Stimulated activated CD4-positive, alpha-beta T cell treated with anti-CD3 and anti-CD28 coated beads, Interleukin-4, amount 100 ng/mL, for 1 hour (primary cell): ENCODE results near the gene RAB25.
A peak's percentile ranks its signal among the peaks of the same experiment; 100 is the strongest.
"Not testable (repeated sequence)": the region's sequence is repeated elsewhere in the genome, so short reads cannot be mapped to it uniquely, and the experiment has no call there.

Experiments used
- DNase-seq: peaks from one replicate; pipeline ENCODE4 v3.0.0-alpha.2; 2020

Gene RAB25

GRCh38 chr1:156060937-156061636 is at the start of gene RAB25:
RAB25 (plus strand) TSS chr1:156061160; CDS start chr1:156061401, 241 bp downstream.
- DNase-seq = no peak

GRCh38 chr1:156012051-156012817 is 48.7 kb upstream of the RAB25 start:
- no peak for DNase-seq

- DNase-seq = no peak
These were observed 46.1 kb upstream of the RAB25 start for GRCh38 chr1:156014829-156015228.

- no peak for DNase-seq
These were observed 41.0 kb upstream of the RAB25 start for GRCh38 chr1:156019946-156020292.

- peak; percentile 74 for DNase-seq
These were observed 40.5 kb upstream of the RAB25 start, which contains the start of gene SSR2 for GRCh38 chr1:156020293-156021092. SSR2 (minus strand) TSS chr1:156020951; CDS start chr1:156020167, 784 bp downstream.

- no peak for DNase-seq
These were observed 39.9 kb upstream of the RAB25 start for GRCh38 chr1:156021093-156021428.

- DNase-seq = no peak
These were observed 39.0 kb upstream of the RAB25 start for GRCh38 chr1:156021954-156022353.

- no peak for DNase-seq
These were observed 36.2 kb upstream of the RAB25 start for GRCh38 chr1:156024801-156025200.

GRCh38 chr1:156025876-156026275 is 35.1 kb upstream of the RAB25 start:
- peak; percentile 15 for DNase-seq

GRCh38 chr1:156026588-156026987 is 34.4 kb upstream of the RAB25 start:
- DNase-seq = no peak

GRCh38 chr1:156033011-156033410 is 27.9 kb upstream of the RAB25 start:
- no peak for DNase-seq

GRCh38 chr1:156034991-156035390 is 26.0 kb upstream of the RAB25 start:
- DNase-seq = not testable (repeated sequence)

GRCh38 chr1:156042828-156043227 is 18.1 kb upstream of the RAB25 start:
- no peak for DNase-seq

GRCh38 chr1:156045076-156045475 is 15.9 kb upstream of the RAB25 start:
- no peak for DNase-seq

- no peak for DNase-seq
These were observed 12.2 kb upstream of the RAB25 start for GRCh38 chr1:156048663-156049258.

- DNase-seq = no peak
These were observed 10.6 kb upstream of the RAB25 start for GRCh38 chr1:156050376-156050775.

- DNase-seq = no peak
These were observed 9.8 kb upstream of the RAB25 start for GRCh38 chr1:156051011-156051725.

- peak; percentile 74 for DNase-seq
These were observed 7.8 kb upstream of the RAB25 start for GRCh38 chr1:156052862-156053767.

GRCh38 chr1:156053768-156054499 is 7.0 kb upstream of the RAB25 start, which contains the start of gene UBQLN4:
UBQLN4 (minus strand) TSS chr1:156053798; CDS start chr1:156053701, 97 bp downstream.
- peak; percentile 82 for DNase-seq

GRCh38 chr1:156054500-156055280 is 6.3 kb upstream of the RAB25 start, which contains the start of gene LAMTOR2:
LAMTOR2 (plus strand) TSS chr1:156054782; CDS start chr1:156054890, 108 bp downstream.
- peak; percentile 97 for DNase-seq
